Testis (tissue), 2 donors: ENCODE data around the gene PEX26.

Experiments used
- CTCF ChIP-seq, 3 experiments: fragments of 450-650 bp in 2 of 3; fragments of 200-600 bp in 1 of 3; sonication (generic) in 1 of 3; IDR thresholded peaks; one replicate each; pipeline ENCODE4 v1.5.1; 2016 to 2019; ENCODE audit warnings: antibody characterized with exemption in 3 of 3, mild to moderate bottlenecking in 2 of 3, moderate library complexity in 1 of 3
- POLR2A ChIP-seq: fragments of 450-650 bp; IDR thresholded peaks from one replicate; pipeline ENCODE4 v1.6.1; 2017; ENCODE audit warnings: antibody characterized with exemption, mild to moderate bottlenecking, moderate library complexity

- TF ChIP-seq CTCF (IDR thresholded peaks at IDR 0.05): no peak
- TF ChIP-seq POLR2A: no peak
Measured at GRCh38 chr22:18066181-18066859, 11.5 kb upstream of the PEX26 start.
